NCI-H345 (cell line): ENCODE measurements around the gene GRIK4.
A peak's percentile ranks its signal among the peaks of the same experiment; 100 is the strongest.
"Not testable (repeated sequence)": the region's sequence is repeated elsewhere in the genome, so short reads cannot be mapped to it uniquely, and the experiment has no call there.

Experiments
- DNase-seq: peaks from one replicate; lab custom pipeline; 2025; lab: John Stamatoyannopoulos, UW

Gene GRIK4

GRCh38 chr11:120574876-120575275 is 63.3 kb downstream of the GRIK4 start:
- no peak for DNase-seq

GRCh38 chr11:120575461-120575860 is 63.9 kb downstream of the GRIK4 start:
- no peak for DNase-seq

GRCh38 chr11:120576606-120577005 is 65.1 kb downstream of the GRIK4 start:
- DNase-seq: no peak

DNA sequence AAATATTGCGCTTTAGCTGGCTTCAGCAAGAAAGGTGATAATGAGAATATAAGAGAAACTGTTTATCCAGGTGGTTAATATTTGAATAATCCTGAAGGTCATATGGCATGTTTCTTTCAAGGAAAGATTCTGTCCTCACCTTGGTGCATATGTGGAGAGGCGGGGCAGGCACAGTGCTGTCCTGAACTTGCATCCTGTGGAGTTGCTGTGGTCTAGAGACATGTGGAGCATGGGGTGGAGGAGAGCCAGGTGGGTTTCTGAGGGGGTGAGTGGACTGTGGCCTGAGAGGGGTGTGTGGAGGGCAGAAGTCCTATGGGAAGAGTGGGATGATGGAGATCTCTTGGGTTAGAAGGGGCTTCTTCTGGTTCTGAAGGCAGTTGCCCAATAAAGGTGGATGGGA is 65.5 kb downstream of the GRIK4 start:
- DNase-seq: no peak

DNA sequence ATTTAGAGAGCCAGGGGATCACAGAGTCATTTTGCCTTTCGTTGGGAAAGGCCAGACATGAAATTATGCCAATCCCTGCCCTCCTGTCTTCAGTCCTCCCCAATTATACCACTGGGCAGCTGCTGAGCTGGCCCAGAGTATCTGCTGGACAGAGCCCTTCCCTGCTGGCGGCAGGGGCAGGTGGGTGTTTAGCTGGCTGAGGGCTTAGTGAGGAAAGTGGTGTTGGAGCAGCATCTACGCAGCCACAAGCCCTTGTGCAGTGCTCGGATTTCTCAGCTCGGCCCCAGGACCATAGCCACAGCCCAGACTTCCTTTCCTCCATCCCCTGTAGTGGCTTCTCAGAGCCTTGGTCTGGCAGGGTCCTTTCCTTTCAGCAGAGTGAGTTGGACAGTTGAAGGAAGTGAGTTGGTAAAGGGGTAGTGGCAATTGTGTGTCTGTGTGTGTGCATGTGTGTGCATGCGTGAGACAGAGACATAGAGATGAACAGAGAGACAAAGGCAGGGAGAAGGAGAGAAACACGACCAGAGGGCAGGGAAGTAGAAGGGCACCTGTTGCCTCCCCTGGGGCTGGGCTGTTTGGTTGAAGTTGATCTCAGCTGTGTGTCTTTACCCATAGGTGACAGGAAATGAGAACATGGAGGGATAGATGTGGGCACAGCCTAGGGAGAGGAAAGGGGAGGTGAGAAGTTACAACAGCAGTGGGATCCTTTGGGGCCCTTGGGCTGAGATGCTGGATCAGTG is 66.2 kb downstream of the GRIK4 start:
- DNase-seq: no peak

DNA sequence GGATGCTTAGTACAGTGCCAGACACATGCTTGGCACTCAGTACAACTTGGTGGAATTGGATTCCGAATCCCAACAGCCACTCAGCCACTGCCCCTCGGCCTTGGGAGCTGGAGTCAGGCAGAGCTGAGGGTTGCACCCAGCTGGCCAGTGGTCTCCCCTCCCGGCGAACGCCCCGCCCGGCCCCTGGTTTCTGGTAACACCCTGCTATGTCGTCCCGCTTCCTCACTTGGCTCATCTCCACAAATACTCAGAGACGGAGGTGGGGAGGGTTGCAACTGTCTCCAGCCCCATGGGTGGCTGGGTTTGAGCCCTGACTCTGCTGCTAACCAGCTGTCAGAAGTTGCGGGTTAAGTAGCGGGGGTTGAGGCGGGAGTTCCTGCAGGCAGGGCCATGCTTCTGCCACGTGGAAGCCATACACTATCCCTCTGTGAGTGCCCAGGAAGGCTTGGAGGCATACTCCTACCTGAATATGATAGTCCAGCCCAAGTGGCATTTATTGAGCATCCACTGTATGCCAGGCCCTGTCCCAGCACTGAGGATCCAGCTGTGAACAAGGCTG is 67.1 kb downstream of the GRIK4 start:
- DNase-seq: no peak

- DNase-seq: no peak
These were observed 68.1 kb downstream of the GRIK4 start for GRCh38 chr11:120579611-120580031.

DNA sequence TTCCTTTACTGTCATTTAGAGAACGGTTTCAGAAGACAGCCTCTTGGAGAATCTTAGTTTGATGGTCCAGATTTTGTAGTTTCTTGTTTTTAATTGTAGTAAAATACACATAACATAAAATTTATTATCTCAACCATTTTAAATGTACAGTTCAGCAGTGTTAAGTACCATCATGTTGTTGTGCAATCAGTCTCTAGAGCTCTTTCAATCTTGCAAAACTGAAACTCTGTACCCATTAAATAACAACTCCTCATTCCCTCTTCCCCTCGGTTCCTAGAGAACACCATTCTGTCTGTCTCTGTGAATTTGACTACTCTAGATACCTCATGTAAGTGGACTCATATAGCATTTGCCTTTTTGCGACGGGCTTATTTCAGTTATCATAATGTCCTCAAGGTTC is 69.8 kb downstream of the GRIK4 start:
- no peak for DNase-seq

- not testable (repeated sequence) for DNase-seq
These were observed 71.0 kb downstream of the GRIK4 start for GRCh38 chr11:120582535-120582934.

GRCh38 chr11:120586072-120586471 is 74.5 kb downstream of the GRIK4 start:
- no peak for DNase-seq

- DNase-seq: no peak
These were observed 75.2 kb downstream of the GRIK4 start for GRCh38 chr11:120586728-120587127.

DNA sequence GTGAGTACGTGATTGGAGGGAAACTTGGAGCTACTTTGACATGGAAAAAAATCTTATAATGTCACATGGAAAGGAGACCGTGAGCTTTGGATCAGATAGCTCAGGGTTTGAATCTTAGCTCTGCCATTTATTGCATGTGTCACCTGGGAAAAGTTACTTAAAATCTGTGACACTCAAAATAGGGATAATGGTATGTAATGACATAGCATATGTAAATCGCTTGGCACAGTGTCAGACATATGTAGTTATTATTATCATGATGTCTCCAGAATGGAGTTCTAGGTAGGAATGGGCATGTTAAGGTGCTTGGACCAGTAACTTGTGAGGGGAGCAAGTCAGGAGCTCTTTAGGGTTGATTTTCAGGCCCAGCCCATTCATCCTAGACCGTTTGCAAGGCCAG is 75.8 kb downstream of the GRIK4 start:
- DNase-seq: no peak

GRCh38 chr11:120589376-120589775 is 77.8 kb downstream of the GRIK4 start:
- DNase-seq: no peak

DNA sequence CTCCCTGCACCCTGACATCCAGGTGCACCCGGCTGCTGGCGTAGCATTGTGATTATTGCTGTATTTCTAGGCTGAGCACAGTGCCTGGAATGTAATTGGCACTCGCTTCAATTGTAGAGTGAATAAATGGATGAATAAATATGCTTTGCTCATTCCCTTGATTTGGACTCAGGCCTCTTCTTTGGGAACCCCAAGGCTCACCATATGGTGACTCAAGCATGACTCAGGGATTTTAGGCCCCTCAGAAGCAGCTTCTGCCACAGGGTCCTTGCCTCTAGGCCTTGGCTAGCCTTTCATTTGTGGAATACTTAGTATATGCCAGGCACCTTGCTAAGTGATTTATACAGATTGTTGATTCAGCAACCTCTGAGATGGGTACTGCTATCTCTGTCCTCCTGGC is 78.9 kb downstream of the GRIK4 start:
- DNase-seq: no peak

DNA sequence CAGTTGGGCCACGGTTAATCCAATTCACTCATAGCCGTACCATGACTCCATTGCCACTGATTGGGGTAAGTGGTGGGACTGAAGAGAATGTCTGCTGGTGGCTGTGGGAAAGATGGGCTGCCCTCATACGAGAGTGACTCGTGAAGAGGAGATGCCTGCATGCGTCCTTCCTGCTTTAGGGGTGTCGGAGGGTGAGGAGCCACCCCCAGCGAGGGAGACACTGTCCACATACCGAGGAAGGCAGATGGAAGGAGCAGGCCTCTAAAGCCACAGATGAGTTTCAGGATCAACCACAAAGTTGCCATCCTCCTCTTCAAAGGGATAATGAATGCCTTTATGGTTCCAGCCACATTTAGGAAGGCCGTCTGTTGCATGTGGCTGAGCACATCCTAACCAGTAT is 83.2 kb downstream of the GRIK4 start:
- DNase-seq: no peak

- DNase-seq: no peak
These were observed 84.0 kb downstream of the GRIK4 start for GRCh38 chr11:120595557-120595956.

GRCh38 chr11:120597250-120598215 is 86.0 kb downstream of the GRIK4 start:
- DNase-seq: no peak

DNA sequence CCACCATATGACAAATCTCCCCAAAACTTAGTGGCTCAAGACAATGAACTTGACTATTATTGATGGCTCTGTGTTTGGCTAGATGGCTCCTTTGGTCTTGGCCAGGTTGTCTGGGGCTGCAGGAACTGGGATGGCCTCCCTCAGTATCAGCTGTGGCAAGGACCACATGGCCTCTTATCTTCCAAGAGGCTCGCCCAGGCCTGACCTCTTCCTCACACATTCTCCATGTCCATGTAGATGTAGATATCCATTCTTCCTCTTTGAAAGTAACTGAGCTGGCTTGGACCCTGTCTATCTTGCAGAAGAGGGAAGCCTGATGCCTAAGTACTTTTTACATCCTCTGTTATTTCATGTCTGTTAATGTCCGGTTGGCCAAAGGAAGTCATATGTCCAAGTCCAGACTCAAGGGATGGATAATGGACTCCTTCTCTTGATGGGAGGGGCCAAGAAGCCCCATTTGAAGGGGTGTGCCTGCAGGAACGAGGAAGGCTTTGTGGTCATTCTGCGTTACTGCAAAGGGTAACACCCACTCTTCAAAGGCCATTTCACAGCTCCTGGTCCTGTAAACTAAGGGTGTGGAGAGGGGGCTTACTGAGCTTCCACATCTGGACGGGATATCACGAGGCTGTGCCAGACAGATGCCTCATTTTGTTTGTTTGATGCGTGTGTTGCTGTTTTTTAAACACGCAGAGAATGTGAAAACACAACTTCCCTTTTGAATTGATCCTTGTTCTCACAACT is 87.1 kb downstream of the GRIK4 start:
- DNase-seq: no peak

DNA sequence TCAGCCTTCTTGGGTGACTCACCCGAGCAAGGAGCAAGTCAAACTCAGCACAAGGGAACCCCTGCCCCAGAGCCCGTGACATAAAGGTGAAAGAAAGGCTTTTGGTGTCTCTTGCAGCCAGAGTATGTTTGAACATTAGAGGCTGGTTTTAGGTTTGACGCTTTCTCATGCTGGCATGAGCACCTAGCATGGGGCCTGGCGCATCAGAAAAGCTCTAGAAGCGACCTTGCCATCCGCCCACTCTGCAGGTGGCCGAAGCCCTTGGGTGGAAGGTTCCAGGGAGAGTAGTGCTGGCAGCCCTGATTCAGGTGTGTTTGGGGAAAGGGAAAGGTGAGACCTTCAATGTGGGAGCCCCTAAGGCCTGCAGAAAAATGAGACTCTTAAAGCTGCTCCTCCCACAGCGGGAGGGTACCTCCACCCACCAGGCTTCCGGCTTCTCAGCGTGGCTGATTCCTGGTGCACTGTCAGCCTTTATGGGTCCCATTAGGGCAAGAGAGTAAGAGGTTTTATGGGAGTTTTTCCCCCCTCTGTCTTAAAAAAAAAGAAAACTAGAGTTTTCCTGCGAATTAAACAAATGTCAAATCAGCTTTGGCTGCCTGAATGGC is 88.4 kb downstream of the GRIK4 start:
- no peak for DNase-seq

DNA sequence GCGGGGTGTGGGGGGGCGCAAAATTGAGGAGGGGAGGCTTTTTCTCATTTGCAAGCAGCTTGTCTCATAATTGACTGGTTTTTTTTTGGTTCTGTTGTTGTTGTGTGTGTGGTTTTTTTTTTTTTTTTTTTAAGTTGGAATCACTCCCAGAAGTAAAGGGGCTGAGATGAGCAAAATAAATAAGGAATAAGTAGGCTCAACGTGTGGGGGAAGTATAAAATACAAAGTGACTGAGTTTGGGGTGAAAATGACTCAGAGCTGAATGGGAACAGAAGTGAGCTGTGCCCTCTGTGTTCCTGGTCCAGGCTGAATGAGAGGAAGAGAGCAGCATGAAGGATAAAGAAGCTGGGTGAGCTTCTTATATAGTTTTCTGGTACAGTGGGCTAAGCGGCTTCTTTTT is 90.0 kb downstream of the GRIK4 start:
- no peak for DNase-seq

DNA sequence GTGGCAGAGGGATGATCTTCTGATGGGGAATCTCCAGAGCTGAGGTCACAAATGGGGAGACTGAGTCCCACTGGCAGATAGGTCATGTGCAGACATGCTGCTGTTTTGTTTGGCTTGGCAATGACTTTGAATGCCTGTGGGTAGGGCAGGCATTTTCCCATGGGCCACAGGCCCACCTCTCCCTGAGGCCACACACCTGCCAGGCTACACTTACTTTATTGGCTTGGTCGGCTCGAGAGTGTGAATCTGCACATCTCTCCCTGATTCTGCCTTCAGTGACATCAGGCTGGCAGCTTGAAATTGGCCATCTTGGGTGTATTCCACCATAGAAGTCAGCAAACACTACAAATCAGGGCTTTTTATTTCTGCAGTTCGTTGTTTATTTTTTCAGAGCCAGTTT is 91.5 kb downstream of the GRIK4 start:
- peak; percentile 11 for DNase-seq

GRCh38 chr11:120605469-120605868 is 93.9 kb downstream of the GRIK4 start:
- no peak for DNase-seq
